Bronchial epithelial cell (primary cell): ENCODE results near the gene NDUFS3. TPM values are rescaled to one million over a fixed set of nuclear protein-coding genes. Genes with fewer than 3 reads are reported as not detected.
A peak's percentile ranks its signal among the peaks of the same experiment; 100 is the strongest.
"Not testable (repeated sequence)": the region's sequence is repeated elsewhere in the genome, so short reads cannot be mapped to it uniquely, and the experiment has no call there.

Source experiments
- DNase-seq: peaks from one replicate; pipeline ENCODE4 v3.0.0-alpha.2; 2010; ENCODE audit warnings: low read depth
- FAIRE-seq: peaks from 2 replicates; lab custom pipeline; 2011; peaks lifted over from hg19 to GRCh38; lab: Jason Lieb, UNC
- H3K27me3 ChIP-seq: 2 replicates; pipeline ENCODE4 v1.5.1; 2011; ENCODE audit warnings: low read length; ENCODE audit not compliant: control insufficient read depth, insufficient read depth
- H3K36me3 ChIP-seq: 2 replicates; pipeline ENCODE4 v1.5.1; 2011; ENCODE audit warnings: low read length; ENCODE audit not compliant: control insufficient read depth, insufficient read depth
- H3K4me3 ChIP-seq: 2 replicates; pipeline ENCODE4 v1.5.1; 2011; ENCODE audit warnings: mild to moderate bottlenecking, low read depth, low read length, control low read depth
- CTCF ChIP-seq: IDR thresholded peaks from 2 replicates; pipeline ENCODE4 v1.5.1; 2011; ENCODE audit warnings: mild to moderate bottlenecking, moderate library complexity, low read length, control low read depth, inconsistent platforms; ENCODE audit not compliant: insufficient read depth, severe bottlenecking
- total RNA-seq: library from RNA; depleted of rRNA; stranded (reverse); fragments of >200 nt; gene quantifications from 2 replicates; pipeline ENCODE4 v1.2.1, GENCODE V29; 2014

NDUFS3 gene
- total RNA-seq = 57.7 and 67.7 TPM in 2 replicates

- no peak for TF ChIP-seq CTCF
- no peak for FAIRE-seq
- peak; percentile 67 for DNase-seq
- Histone ChIP-seq H3K36me3 (peaks cover 23% of the 10 kb centered on the region), H3K27me3 (no peaks in the 10 kb centered on the region), H3K4me3 (peak within 1 kb of the TSS; percentile 98)
Observed at GRCh38 chr11:47578524-47579494, at the start of gene NDUFS3, which contains the start of gene KBTBD4. TSS of gene NDUFS3 (plus strand) at chr11:47579074. CDS start at chr11:47579092, 18 bp downstream. TSS of gene KBTBD4 (minus strand) at chr11:47578970. CDS start at chr11:47578951, 19 bp downstream.

GRCh38 chr11:47529951-47530350 lies 48.9 kb upstream of the NDUFS3 start:
- DNase-seq (no peak), FAIRE-seq (no peak)
- Histone ChIP-seq H3K4me3 (no peak overlapping the region), H3K36me3 (peaks cover 1% of the 10 kb centered on the region), H3K27me3 (no peaks in the 10 kb centered on the region)
- TF ChIP-seq CTCF = no peak

- not testable (repeated sequence) for H3K27me3 ChIP-seq, H3K4me3 ChIP-seq, FAIRE-seq, H3K36me3 ChIP-seq, DNase-seq
Observed at GRCh38 chr11:47530721-47531120, 48.2 kb upstream of the NDUFS3 start.

GRCh38 chr11:47531666-47532065 lies 47.2 kb upstream of the NDUFS3 start:
- no peak for TF ChIP-seq CTCF

GRCh38 chr11:47532597-47533213 lies 46.2 kb upstream of the NDUFS3 start:
- no peak for FAIRE-seq
- H3K36me3 ChIP-seq = peaks cover 1% of the 10 kb centered on the region
- DNase-seq = no peak

More at GRCh38 chr11:47531666-47532065, 47.2 kb upstream of the NDUFS3 start:
- no peak for DNase-seq
- H3K36me3 ChIP-seq = peaks cover 1% of the 10 kb centered on the region
- no peak for FAIRE-seq
- H3K27me3 ChIP-seq = no peaks in the 10 kb centered on the region
- H3K4me3 ChIP-seq = no peak overlapping the region

More at GRCh38 chr11:47532597-47533213, 46.2 kb upstream of the NDUFS3 start:
- H3K4me3 ChIP-seq = no peak overlapping the region
- no peak for TF ChIP-seq CTCF
- H3K27me3 ChIP-seq = no peaks in the 10 kb centered on the region
